HCT116 (cell line): ENCODE data around the gene TMEM79. TPM values are rescaled to one million over a fixed set of nuclear protein-coding genes. Genes with fewer than 3 reads are reported as not detected.

Experiments used
- ATAC-seq: fragments of 200-7000 bp; cut with Tn5 transposase; 2 replicates; pipeline ENCODE4 v1.9.1; 2020; ENCODE audit warnings: mild to moderate bottlenecking, moderate library complexity
- BruUV-seq: library from RNA; stranded (reverse); fragments of 400-500 nt; replicated peaks from 2 replicates; lab custom pipeline; 2021; lab: Mats Ljungman, UMichigan
- CTCF ChIA-PET: fragments of 300-600 bp; sonication (Branson Sonifier 250); formaldehyde crosslinking; loops from one replicate; lab custom pipeline; 2021; ENCODE audit warnings: antibody characterized with exemption; lab: Charles Lee
- POLR2A ChIA-PET: fragments of 300-600, 350-600 bp; sonication (Branson Sonifier 250); formaldehyde crosslinking; loops from one replicate; lab custom pipeline; 2021; ENCODE audit warnings: antibody characterized with exemption; lab: Charles Lee
- RAD21 ChIA-PET, 2 experiments: fragments of 300-600 bp; sonication (Branson Sonifier 250); formaldehyde crosslinking; loops; one replicate each; lab custom pipeline; 2023; ENCODE audit warnings: low total read pairs in 2 of 2; ENCODE audit not compliant: uncharacterized antibody in 2 of 2, unreplicated experiment in 2 of 2, low non-redundant PET in 1 of 2; lab: Charles Lee
- DNase-seq: peaks from one replicate; pipeline ENCODE4 v3.0.0-alpha.2; 2010; ENCODE audit warnings: low read depth, low spot score
- H2AFZ ChIP-seq: fragments of 200-600 bp; shearing (Covaris generic), sonication (generic); 2 replicates; pipeline ENCODE4 v1.6.1; 2017; ENCODE audit warnings: low read depth, mixed run types, mixed read lengths, antibody characterized with exemption, low read length; ENCODE audit not compliant: poor library complexity, severe bottlenecking
- H3K27ac ChIP-seq: 2 replicates; pipeline ENCODE4 v1.5.1; 2012; ENCODE audit warnings: low read depth, low read length
- H3K27me3 ChIP-seq: fragments of 200-600 bp; sonication (generic); 2 replicates; pipeline ENCODE4 v1.6.1; 2016; ENCODE audit warnings: mixed run types, low read length, mixed read lengths; ENCODE audit not compliant: insufficient read depth
- H3K36me3 ChIP-seq, 2 experiments: fragments of 200-500 bp in 1 of 2; fragments of 200-600 bp in 1 of 2; sonication (Bioruptor generic) in 1 of 2; sonication (generic) in 1 of 2; 2 replicates each; pipeline versions ENCODE4 v1.5.1 to v1.6.1; 2014 to 2016; ENCODE audit warnings: low read length in 2 of 2, inconsistent platforms in 1 of 2, mixed read lengths in 1 of 2, mixed run types in 1 of 2; ENCODE audit not compliant: insufficient read depth in 2 of 2, control insufficient read depth in 1 of 2
- H3K4me1 ChIP-seq, 2 experiments: fragments of 200-600 bp in 1 of 2; sonication (generic) in 1 of 2; 2 replicates each; pipeline versions ENCODE4 v1.5.1 to v1.6.1; 2012 to 2017; ENCODE audit warnings: low read length in 2 of 2, inconsistent platforms in 1 of 2, mild to moderate bottlenecking in 1 of 2, mixed read lengths in 1 of 2, mixed run types in 1 of 2, moderate library complexity in 1 of 2; ENCODE audit not compliant: insufficient read depth in 2 of 2, control insufficient read depth in 1 of 2
- H3K4me2 ChIP-seq: fragments of 200-600 bp; sonication (generic); 2 replicates; pipeline ENCODE4 v1.6.1; 2017; ENCODE audit warnings: mixed run types, low read length, mixed read lengths
- H3K4me3 ChIP-seq, 2 experiments: fragments of 200-600 bp in 1 of 2; sonication (generic) in 1 of 2; replicated peaks in 1 of 2; 2 replicates each; pipeline ENCODE4 v1.5.1; 2011 to 2016; ENCODE audit warnings: low read length in 2 of 2, control low read depth in 1 of 2, low read depth in 1 of 2, mild to moderate bottlenecking in 1 of 2, mixed read lengths in 1 of 2, mixed run types in 1 of 2
- H3K79me2 ChIP-seq: fragments of 200-600 bp; sonication (generic); 2 replicates; pipeline ENCODE4 v1.6.1; 2017; ENCODE audit warnings: mild to moderate bottlenecking, mixed run types, low read length, moderate library complexity, mixed read lengths; ENCODE audit not compliant: insufficient read depth
- H3K9ac ChIP-seq: fragments of 200-600 bp; sonication (generic); 2 replicates; pipeline ENCODE4 v1.6.1; 2016; ENCODE audit warnings: low read length, mixed read lengths
- H3K9me2 ChIP-seq: fragments of 200-600 bp; sonication (generic), shearing (Covaris generic); 2 replicates; pipeline ENCODE4 v1.6.1; 2017; ENCODE audit warnings: mixed run types, mild to moderate bottlenecking, moderate library complexity; ENCODE audit not compliant: insufficient read depth
- H3K9me3 ChIP-seq, 2 experiments: fragments of 200-500 bp in 1 of 2; fragments of 200-600 bp in 1 of 2; sonication (Bioruptor generic) in 1 of 2; sonication (generic) in 1 of 2; 2 replicates each; pipeline ENCODE4 v1.6.1; 2014 to 2017; ENCODE audit warnings: low read length in 2 of 2, mixed read lengths in 2 of 2, inconsistent platforms in 1 of 2, low read depth in 1 of 2, mild to moderate bottlenecking in 1 of 2, mixed run types in 1 of 2, moderate library complexity in 1 of 2; ENCODE audit not compliant: control insufficient read depth in 1 of 2, insufficient read depth in 1 of 2
- H4K20me1 ChIP-seq: fragments of 200-600 bp; sonication (generic), shearing (Covaris generic); 2 replicates; pipeline ENCODE4 v1.6.1; 2017; ENCODE audit warnings: mixed run types, mild to moderate bottlenecking, moderate library complexity; ENCODE audit not compliant: insufficient read depth
- CBX3 ChIP-seq: IDR thresholded peaks from 2 replicates; pipeline ENCODE4 v1.6.1; 2012; ENCODE audit warnings: low read depth
- CEBPB ChIP-seq: IDR thresholded peaks from 2 replicates; pipeline ENCODE4 v1.6.1; 2012; ENCODE audit warnings: low read depth
- CTCF ChIP-seq, 3 experiments: fragments of 200-600 bp in 1 of 3; sonication (generic) in 1 of 3; IDR thresholded peaks in 2 of 3; conservative IDR thresholded peaks in 1 of 3; 2 replicates each; pipeline ENCODE4 v1.5.1; 2012 to 2017; ENCODE audit warnings: low read depth in 2 of 3, low read length in 2 of 3, antibody characterized with exemption in 1 of 3, borderline replicate concordance in 1 of 3, control low read depth in 1 of 3, mild to moderate bottlenecking in 1 of 3, mixed read lengths in 1 of 3, mixed run types in 1 of 3, moderate library complexity in 1 of 3; ENCODE audit not compliant: insufficient read depth in 1 of 3
- FOSL1 ChIP-seq: IDR thresholded peaks from 2 replicates; pipeline ENCODE4 v1.6.1; 2012; ENCODE audit warnings: low read depth
- MAX ChIP-seq: IDR thresholded peaks from 2 replicates; pipeline ENCODE4 v1.6.1; 2012
- POLR2AphosphoS5 ChIP-seq: IDR thresholded peaks from 2 replicates; pipeline ENCODE4 v1.6.1; 2011; ENCODE audit warnings: mild to moderate bottlenecking, low read depth, low read length, moderate library complexity
- RAD21 ChIP-seq: IDR thresholded peaks from 2 replicates; pipeline ENCODE4 v1.6.1; 2012; ENCODE audit warnings: low read depth, mild to moderate bottlenecking
- REST ChIP-seq: IDR thresholded peaks from 2 replicates; pipeline ENCODE4 v1.6.1; 2012; ENCODE audit warnings: low read depth
- SIN3A ChIP-seq: IDR thresholded peaks from 2 replicates; pipeline ENCODE4 v1.6.1; 2012; ENCODE audit warnings: low read depth
- SP1 ChIP-seq: IDR thresholded peaks from 2 replicates; pipeline ENCODE4 v1.6.1; 2012; ENCODE audit warnings: low read depth
- TCF7L2 ChIP-seq: IDR thresholded peaks from 2 replicates; pipeline ENCODE4 v1.7.0; 2011; ENCODE audit warnings: borderline replicate concordance, inconsistent platforms; ENCODE audit not compliant: insufficient read depth, insufficient read length; ENCODE audit errors: extremely low read depth
- ZFX ChIP-seq: fragments of 450-650 bp; IDR thresholded peaks from 2 replicates; pipeline ENCODE4 v1.6.1; 2017
- intact Hi-C: fragments of 100-400 bp; cut with micrococcal nuclease; formaldehyde crosslinking; loops from 2 replicates; pipeline ENCODE4 v1.10.0; 2022
- total RNA-seq: library from RNA; stranded (reverse); gene quantifications from one replicate; pipeline ENCODE4 v1.2.1, GENCODE V29; 2021; ENCODE audit not compliant: unreplicated experiment

The TMEM79 gene
- total RNA-seq, 1 experiment from 2014 or later = 6.3 TPM

GRCh38 chr1:156316909-156317308, 32.8 kb downstream of the TMEM79 start (continued):
- TF ChIP-seq TCF7L2 (no peak), FOSL1 (no peak), CBX3 (no peak), SP1 (no peak), CTCF (IDR thresholded peaks at IDR 0.05 in 2 of 3, conservative IDR thresholded peaks at IDR 0.05 in 1 of 3; ENCODE audit: borderline replicate concordance in 1 of 3, insufficient read depth in 1 of 3, low read depth in 2 of 3, low read length in 2 of 3) (no peak)

- Histone ChIP-seq H3K4me1 (no peaks in the 10 kb centered on the region), H3K9me2 (no peaks in the 10 kb centered on the region), H3K4me2 (no peak overlapping the region), H4K20me1 (peaks cover 3% of the 10 kb centered on the region; the same call in 1 of the 2 replicates), H3K79me2 (peaks cover 85% of the 10 kb centered on the region), H3K27ac (no peak overlapping the region), H3K27me3 (no peaks in the 10 kb centered on the region), H3K36me3 (peaks cover 75 to 82% of the 10 kb centered on the region in 2 experiments), H3K9me3 (no peaks in the 10 kb centered on the region), H2AFZ (no peak overlapping the region), H3K9ac (no peak overlapping the region), H3K4me3 (no peak overlapping the region)
- POLR2A ChIA-PET = interaction anchor here (1.2 kb wide), 1 partner anchor 14 kb away, joined by 3 read pairs; no protein-coding TSS in a partner anchor
- no peak for ATAC-seq
- no peak for DNase-seq
- CTCF ChIA-PET = interaction anchor here (0.6 to 1.5 kb wide), 11 partner anchors 14 to 229 kb away, joined by 3 to 12 read pairs (median 4); partner anchors contain the start of genes CCT3, SLC25A44, SMG5 and TMEM79
- no TSS peak for BruUV-seq
- intact Hi-C loops = loop anchor here (5.0 kb wide), 1 partner anchor 177 kb away; no protein-coding TSS in a partner anchor
- TF ChIP-seq CTCF (IDR thresholded peaks at IDR 0.05 in 2 of 3, conservative IDR thresholded peaks at IDR 0.05 in 1 of 3; ENCODE audit: borderline replicate concordance in 1 of 3, insufficient read depth in 1 of 3, low read depth in 2 of 3, low read length in 2 of 3) (peak; percentile 42 to 63 (median 53); a peak in 5 of 6 replicates), CEBPB (no peak), RAD21 (peak; percentile 62), TCF7L2 (no peak), FOSL1 (no peak), MAX (no peak), REST (no peak), SIN3A (no peak), POLR2AphosphoS5 (no peak), ZFX (no peak)
- RAD21 ChIA-PET = no interaction called here
These were observed 35.5 kb downstream of the TMEM79 start for GRCh38 chr1:156319664-156320063.
